IPS DF 4.7 (cell line): Measurements from ENCODE around the gene PCDHA11.
"Not testable (repeated sequence)": the region's sequence is repeated elsewhere in the genome, so short reads cannot be mapped to it uniquely, and the experiment has no call there.

Experiments
- DNase-seq: peaks from one replicate; pipeline ENCODE4 v3.0.0-alpha.2; 2013; ENCODE audit warnings: low spot score; ENCODE audit errors: extremely low read depth

PCDHA11 gene

DNA sequence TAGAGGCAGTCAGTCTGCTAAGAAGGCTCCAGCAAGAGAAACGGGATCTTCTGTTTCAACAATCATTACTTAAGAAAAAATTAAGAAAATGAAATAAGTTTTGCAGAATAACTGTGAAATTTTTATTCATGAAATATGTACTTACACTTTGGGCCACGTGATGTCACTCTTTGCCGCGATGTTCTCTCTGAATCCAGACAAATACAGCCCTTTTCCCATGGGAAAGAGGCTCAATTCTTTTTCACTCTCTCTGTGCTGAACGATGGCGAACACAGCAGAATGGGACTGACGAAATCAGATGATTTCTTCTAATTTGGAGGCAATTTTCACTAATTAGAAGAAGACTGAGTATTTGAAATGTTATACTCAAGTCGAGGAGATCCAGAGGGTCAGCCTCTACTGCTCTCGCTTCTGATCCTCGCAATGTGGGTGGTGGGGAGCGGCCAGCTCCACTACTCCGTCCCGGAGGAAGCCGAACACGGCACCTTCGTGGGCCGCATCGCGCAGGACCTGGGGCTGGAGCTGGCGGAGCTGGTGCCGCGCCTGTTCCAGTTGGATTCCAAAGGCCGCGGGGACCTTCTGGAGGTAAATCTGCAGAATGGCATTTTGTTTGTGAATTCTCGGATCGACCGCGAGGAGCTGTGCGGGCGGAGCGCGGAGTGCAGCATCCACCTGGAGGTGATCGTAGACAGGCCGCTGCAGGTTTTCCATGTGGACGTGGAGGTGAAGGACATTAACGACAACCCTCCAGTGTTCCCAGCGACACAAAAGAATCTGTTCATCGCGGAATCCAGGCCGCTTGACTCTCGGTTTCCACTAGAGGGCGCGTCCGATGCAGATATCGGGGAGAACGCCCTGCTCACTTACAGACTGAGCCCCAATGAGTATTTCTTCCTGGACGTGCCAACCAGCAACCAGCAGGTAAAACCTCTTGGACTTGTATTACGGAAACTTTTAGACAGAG is 20.3 kb upstream of the PCDHA11 start, which contains the start of gene PCDHA9:
Gene PCDHA9, plus strand, starts transcription at position 244 of the 964 bp plus-strand sequence. Its CDS starts 114 bp downstream, at position 358.
- DNase-seq = not testable (repeated sequence)

DNA sequence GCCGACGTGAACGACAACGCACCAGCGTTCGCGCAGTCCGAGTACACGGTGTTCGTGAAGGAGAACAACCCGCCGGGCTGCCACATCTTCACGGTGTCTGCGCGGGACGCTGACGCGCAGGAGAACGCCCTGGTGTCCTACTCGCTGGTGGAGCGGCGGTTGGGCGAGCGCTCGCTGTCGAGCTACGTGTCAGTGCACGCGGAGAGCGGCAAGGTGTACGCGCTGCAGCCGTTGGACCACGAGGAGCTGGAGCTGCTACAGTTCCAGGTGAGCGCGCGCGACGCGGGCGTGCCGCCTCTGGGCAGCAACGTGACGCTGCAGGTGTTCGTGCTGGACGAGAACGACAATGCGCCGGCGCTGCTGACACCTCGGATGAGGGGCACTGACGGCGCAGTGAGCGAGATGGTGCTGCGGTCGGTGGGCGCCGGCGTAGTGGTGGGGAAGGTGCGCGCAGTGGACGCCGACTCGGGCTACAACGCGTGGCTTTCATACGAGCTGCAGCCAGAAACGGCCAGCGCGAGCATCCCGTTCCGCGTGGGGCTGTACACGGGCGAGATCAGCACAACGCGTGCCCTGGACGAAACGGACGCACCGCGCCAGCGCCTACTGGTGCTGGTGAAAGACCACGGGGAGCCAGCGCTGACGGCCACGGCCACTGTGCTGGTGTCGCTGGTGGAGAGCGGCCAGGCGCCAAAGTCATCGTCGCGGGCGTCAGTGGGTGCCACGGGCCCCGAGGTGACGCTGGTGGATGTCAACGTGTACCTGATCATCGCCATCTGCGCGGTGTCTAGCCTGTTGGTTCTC is 18.7 kb upstream of the PCDHA11 start:
- not testable (repeated sequence) for DNase-seq

DNA sequence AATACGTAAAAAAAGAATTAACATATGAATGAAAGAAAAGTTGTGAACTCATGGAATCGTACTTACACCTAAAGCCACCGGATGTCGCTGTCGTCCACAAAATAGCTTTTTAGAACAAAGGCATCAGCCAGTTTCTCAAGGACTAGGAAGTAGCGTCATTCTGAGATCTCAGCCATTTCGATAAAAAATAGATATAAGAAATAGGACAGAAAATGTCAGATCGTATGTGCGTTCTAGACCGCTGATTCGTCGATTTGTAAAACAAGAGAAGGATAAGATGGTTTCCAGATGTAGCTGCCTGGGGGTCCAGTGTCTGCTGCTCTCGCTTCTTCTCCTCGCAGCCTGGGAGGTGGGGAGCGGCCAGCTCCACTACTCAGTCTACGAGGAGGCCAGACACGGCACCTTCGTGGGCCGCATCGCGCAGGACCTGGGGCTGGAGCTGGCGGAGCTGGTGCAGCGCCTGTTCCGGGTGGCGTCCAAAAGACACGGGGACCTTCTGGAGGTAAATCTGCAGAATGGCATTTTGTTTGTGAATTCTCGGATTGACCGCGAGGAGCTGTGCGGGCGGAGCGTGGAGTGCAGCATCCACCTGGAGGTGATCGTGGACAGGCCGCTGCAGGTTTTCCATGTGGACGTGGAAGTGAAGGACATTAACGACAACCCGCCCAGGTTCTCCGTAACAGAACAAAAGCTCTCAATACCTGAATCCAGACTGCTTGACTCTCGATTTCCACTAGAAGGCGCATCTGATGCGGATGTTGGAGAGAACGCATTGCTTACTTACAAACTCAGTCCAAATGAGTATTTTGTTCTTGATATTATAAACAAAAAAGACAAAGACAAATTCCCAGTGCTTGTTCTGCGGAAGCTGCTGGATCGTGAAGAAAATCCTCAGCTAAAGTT is 12.7 kb upstream of the PCDHA11 start, which contains the start of gene PCDHA10:
Gene PCDHA10, plus strand, starts transcription at position 126 of the 903 bp plus-strand sequence. Its CDS starts 152 bp downstream, at position 278.
- DNase-seq = no peak

DNA sequence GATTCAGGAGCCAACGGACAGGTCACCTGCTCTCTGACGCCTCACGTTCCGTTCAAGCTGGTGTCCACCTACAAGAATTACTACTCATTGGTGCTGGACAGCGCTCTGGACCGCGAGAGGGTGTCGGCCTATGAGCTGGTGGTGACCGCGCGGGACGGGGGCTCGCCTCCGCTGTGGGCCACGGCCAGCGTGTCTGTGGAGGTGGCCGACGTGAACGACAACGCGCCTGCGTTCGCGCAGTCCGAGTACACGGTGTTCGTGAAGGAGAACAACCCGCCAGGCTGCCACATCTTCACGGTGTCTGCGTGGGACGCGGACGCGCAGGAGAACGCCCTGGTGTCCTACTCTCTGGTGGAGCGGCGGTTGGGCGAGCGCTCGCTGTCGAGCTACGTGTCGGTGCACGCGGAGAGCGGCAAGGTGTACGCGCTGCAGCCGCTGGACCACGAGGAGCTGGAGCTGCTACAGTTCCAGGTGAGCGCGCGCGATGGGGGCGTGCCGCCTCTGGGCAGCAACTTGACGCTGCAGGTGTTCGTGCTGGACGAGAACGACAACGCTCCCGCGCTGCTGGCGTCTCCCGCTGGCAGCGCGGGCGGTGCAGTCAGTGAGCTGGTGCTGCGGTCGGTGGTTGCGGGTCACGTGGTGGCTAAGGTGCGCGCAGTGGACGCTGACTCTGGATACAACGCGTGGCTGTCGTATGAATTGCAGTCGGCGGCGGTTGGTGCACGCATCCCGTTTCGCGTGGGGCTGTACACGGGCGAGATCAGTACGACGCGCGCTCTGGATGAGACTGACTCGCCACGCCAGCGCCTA is 11.4 kb upstream of the PCDHA11 start:
- no peak for DNase-seq

DNA sequence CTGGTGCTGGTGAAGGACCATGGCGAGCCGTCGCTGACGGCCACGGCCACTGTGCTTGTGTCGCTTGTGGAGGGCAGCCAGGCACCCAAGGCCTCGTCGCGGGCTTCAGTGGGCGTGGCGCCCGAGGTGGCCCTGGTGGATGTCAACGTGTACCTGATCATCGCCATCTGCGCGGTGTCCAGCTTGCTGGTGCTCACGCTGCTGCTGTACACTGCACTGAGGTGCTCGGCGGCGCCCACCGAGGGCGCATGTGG is 10.8 kb upstream of the PCDHA11 start:
- no peak for DNase-seq

DNA sequence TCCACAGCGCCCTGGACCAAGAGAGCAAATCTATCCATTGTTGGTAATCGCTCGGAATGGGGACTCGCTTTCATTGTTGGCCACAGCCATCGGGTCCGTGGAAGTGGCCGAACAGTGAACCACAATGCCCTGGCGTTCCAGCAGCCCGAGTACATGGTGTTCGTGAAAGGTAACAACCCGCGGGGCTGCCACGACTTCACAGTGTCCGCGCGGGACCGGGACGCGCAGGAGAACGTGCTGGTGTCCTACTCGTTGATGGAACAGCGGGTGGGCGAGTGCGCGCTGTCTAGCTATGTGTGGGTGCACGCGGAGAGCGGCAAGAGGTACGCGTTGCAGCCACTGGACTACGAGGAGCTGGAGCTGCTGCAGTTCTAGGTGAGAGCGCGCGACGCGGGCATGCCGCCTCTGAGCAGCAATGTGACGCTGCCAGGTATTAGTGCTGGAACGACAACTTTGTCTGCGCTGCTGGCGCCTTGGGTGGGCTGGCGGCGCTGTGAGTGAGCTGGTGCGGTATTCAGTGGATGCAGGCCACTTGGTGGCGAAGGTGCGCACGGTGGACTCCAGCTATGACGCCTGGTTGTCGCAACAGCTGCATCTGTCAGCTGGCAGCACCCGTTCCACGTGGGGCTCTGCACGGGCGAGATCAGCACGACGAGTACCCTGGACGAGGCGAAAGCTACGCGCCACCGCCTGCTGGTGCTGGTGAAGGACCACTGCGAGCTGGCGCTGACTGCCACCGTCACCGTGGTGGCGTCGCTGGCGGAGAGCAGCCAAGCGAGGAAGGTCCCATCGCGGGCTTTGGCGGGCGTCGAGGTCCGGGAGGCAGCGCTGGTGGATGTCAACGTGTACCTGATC is 6.1 kb upstream of the PCDHA11 start:
- no peak for DNase-seq

DNA sequence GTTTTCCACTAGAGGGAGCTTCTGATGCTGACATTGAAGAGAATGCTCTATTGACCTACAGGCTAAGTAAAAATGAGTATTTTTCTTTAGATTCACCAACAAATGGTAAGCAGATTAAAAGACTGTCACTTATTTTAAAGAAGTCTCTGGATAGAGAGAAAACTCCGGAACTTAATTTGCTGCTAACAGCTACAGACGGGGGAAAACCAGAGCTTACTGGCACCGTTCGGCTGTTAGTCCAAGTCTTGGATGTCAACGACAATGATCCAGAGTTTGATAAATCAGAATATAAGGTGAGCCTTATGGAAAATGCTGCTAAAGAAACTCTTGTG is 764 bp downstream of the PCDHA11 start:
- DNase-seq = no peak

DNA sequence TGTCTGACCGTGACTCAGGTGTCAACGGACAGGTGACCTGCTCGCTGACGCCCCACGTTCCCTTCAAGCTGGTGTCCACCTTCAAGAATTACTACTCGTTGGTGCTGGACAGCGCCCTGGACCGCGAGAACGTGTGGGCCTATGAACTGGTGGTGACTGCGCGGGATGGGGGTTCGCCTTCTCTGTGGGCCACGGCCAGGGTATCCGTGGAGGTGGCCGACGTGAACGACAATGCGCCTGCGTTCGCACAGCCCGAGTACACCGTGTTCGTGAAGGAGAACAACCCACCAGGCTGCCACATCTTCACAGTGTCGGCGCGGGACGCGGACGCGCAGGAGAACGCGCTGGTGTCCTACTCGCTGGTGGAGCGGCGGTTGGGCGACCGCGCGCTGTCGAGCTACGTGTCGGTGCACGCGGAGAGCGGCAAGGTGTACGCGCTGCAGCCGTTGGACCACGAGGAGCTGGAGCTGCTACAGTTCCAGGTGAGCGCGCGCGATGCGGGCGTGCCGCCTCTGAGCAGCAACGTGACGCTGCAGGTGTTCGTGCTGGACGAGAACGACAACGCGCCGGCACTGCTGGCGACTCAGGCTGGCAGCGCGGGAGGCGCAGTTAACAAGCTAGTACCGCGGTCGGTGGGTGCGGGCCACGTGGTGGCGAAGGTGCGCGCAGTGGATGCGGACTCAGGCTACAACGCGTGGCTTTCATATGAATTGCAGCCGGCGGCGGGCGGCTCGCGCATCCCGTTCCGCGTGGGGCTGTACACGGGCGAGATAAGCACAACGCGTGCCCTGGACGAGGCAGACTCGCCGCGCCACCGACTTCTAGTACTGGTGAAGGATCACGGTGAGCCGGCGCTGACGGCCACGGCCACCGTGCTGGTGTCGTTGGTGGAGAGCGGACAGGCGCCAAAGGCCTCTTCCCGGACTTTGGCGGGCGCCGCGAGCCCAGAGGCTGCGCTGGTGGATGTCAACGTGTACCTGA is 1.8 kb downstream of the PCDHA11 start:
- no peak for DNase-seq

DNA sequence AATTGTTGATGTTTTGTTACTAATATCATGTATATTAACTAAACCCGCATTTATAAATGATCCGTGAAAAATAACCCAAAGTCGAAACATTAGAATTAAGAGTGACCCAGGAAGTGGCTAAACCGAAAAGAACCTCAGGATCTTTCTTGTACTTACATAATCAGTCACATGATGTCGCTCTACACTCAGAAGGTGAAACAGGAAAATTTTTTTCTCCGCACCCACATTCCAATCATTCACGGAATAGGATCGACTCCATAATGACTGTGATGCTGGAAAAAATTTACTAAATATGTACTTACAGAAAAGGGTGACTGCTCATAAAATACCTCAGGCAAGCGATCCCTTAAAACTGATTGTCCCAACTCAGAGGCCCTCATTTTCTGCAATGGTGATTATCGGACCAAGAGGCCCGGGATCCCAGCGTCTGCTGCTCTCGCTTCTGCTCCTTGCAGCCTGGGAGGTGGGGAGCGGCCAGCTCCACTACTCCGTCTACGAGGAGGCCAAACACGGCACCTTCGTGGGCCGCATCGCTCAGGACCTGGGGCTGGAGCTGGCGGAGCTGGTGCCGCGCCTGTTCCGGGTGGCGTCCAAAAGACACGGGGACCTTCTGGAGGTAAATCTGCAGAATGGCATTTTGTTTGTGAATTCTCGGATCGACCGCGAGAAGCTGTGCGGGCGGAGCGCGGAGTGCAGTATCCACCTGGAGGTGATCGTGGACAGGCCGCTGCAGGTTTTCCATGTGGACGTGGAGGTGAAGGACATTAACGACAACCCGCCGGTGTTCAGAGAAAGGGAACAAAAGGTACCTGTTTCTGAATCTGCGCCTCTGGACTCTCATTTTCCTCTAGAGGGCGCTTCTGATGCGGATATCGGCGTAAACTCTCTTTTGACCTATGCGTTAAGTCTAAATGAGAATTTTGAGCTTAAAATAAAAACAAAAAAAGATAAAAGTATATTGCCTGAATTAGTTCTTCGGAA is 6.6 kb downstream of the PCDHA11 start, which contains the start of gene PCDHA12:
Gene PCDHA12, plus strand, starts transcription at position 224 of the 981 bp plus-strand sequence. Its CDS starts 165 bp downstream, at position 389.
- no peak for DNase-seq

DNA sequence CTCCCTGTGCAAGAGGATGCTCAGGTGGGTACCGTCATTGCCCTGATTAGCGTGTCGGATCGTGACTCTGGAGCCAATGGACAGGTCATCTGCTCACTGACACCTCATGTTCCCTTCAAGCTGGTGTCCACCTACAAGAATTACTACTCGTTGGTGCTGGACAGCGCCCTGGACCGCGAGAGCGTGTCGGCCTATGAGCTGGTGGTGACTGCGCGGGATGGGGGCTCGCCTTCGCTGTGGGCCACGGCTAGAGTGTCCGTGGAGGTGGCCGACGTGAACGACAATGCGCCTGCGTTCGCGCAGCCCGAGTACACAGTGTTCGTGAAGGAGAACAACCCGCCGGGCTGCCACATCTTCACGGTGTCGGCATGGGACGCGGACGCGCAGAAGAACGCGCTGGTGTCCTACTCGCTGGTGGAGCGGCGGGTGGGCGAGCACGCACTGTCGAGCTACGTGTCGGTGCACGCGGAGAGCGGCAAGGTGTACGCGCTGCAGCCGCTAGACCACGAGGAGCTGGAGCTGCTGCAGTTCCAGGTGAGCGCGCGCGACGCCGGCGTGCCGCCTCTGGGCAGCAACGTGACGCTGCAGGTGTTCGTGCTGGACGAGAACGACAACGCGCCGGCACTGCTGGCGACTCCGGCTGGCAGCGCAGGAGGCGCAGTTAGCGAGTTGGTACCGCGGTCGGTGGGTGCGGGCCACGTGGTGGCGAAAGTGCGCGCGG is 7.9 kb downstream of the PCDHA11 start:
- not testable (repeated sequence) for DNase-seq

DNA sequence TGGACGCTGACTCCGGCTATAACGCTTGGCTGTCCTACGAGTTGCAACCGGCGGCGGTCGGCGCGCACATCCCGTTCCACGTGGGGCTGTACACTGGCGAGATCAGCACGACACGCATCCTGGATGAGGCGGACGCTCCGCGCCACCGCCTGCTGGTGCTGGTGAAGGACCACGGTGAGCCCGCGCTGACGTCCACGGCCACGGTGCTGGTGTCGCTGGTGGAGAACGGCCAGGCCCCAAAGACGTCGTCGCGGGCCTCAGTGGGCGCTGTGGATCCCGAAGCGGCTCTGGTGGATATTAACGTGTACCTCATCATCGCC is 8.5 kb downstream of the PCDHA11 start:
- no peak for DNase-seq

DNA sequence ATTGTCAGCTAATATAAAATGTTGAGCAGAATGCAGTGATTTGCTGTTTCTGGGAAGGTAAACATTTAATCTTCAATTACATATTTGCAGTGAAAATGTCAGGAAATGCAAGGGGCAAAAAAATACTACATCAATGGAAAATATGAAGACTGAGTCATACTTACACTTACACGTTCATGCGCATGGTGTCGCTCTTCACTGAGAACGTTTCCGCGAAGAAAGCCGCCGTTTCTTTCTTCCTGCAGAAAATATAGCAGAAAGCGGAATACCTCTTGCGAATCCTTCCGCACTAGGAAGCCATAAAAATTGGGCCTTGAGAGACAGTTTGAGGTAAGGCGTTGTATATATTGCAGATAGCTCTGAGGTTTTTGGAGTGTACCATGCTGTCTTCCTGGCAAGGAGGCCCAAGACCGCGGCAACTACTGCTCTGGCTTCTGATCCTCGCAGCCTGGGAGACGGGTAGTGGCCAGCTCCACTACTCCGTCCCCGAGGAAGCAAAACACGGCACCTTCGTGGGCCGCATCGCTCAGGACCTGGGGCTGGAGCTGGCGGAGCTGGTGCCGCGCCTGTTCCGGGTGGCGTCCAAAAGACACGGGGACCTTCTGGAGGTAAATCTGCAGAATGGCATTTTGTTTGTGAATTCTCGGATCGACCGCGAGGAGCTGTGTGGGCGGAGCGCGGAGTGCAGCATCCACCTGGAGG is 13.3 kb downstream of the PCDHA11 start, which contains the start of gene PCDHA13:
Gene PCDHA13, plus strand, starts transcription at position 236 of the 702 bp plus-strand sequence. Its CDS starts 145 bp downstream, at position 381.
- DNase-seq = no peak

DNA sequence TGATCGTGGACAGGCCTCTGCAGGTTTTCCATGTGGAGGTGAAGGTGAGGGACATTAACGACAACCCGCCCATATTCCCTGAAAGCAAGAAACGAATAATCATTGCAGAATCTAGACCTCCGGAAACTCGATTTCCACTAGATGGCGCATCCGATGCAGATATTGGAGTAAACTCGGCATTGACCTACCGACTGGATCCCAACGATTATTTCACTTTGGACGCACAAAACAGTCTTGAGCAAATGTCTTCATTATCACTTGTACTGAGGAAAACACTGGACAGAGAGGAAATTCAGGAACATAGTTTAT is 13.8 kb downstream of the PCDHA11 start:
- peak; percentile 41 for DNase-seq

DNA sequence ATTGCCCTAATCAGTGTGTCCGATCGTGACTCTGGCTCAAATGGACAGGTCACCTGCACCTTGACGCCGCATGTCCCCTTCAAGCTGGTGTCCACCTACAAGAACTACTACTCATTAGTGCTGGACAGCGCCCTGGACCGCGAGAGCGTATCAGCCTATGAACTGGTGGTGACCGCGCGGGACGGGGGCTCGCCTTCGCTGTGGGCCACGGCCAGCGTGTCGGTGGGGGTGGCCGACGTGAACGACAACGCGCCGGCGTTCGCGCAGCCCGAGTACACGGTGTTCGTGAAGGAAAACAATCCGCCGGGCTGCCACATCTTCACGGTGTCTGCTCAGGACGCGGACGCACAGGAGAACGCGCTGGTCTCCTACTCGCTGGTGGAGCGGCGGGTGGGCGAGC is 14.6 kb downstream of the PCDHA11 start:
- no peak for DNase-seq

DNA sequence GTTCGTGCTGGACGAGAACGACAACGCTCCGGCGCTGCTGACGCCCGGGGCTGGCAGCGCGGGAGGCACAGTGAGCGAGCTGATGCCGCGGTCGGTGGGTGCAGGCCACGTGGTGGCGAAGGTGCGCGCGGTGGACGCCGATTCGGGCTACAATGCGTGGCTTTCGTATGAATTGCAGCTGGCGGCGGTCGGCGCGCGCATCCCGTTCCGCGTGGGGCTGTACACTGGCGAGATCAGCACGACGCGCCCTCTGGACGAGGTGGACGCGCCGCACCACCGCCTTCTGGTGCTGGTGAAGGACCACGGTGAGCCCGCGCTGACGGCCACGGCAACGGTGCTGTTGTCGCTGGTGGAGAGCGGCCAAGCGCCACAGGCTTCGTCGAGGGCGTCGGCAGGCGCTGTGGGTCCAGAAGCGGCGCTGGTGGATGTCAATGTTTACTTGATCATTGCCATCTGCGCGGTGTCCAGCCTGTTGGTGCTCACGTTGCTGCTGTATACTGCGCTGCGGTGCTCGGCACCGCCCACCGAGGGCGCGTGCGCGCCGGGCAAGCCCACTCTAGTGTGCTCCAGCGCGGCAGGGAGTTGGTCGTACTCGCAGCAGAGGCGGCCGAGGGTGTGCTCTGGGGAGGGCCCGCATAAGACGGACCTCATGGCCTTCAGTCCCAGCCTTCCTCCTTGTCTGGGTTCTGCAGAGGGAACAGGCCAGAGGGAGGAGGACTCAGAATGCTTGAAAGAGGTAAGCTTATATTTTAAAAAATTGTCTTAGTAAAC is 15.4 kb downstream of the PCDHA11 start:
- DNase-seq = no peak
